Sigmoid colon (tissue), 4 donors: ENCODE results near the gene UGT3A1.

Experiments
- POLR2A ChIP-seq, 2 donors: fragments of 450-650 bp; IDR thresholded peaks; one replicate each; pipeline ENCODE4 v1.6.1; 2016; ENCODE audit warnings: antibody characterized with exemption in 2 of 2, mild to moderate bottlenecking in 2 of 2, moderate library complexity in 2 of 2
- POLR2AphosphoS5 ChIP-seq, 4 donors: sonication (generic); formaldehyde crosslinking; IDR thresholded peaks; one replicate each; pipeline ENCODE4 v1.6.1; 2017; ENCODE audit warnings: antibody characterized with exemption in 4 of 4
- TF ChIP-seq, protein P1 (sequence below), 4 experiments: fragments of 450-650 bp in 3 of 4; fragments of 200-600 bp in 1 of 4; IDR thresholded peaks; one replicate each; pipeline ENCODE4 v1.5.1; 2016 to 2019; ENCODE audit warnings: antibody characterized with exemption in 4 of 4, mild to moderate bottlenecking in 3 of 4, moderate library complexity in 2 of 4

DNA sequence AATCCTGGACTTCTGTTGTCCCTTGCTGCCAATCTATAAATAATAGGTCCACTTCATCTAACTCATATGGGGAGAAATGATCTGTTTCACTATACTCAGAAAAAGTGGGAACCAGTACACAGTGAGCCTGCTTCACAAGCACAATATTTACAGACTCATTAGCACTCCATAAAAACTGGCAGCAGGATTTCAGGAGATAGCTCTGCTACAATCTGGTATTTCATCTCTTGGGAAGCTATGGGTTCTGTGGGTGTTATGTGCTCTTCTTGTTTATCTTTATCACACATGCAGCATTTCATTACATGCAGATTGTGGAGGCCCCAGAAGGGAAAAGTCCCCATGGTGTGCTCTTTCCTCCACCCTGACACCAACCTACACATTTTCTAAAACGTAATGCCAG lies 42.3 kb upstream of the UGT3A1 start:
- TF ChIP-seq, protein P1, sequence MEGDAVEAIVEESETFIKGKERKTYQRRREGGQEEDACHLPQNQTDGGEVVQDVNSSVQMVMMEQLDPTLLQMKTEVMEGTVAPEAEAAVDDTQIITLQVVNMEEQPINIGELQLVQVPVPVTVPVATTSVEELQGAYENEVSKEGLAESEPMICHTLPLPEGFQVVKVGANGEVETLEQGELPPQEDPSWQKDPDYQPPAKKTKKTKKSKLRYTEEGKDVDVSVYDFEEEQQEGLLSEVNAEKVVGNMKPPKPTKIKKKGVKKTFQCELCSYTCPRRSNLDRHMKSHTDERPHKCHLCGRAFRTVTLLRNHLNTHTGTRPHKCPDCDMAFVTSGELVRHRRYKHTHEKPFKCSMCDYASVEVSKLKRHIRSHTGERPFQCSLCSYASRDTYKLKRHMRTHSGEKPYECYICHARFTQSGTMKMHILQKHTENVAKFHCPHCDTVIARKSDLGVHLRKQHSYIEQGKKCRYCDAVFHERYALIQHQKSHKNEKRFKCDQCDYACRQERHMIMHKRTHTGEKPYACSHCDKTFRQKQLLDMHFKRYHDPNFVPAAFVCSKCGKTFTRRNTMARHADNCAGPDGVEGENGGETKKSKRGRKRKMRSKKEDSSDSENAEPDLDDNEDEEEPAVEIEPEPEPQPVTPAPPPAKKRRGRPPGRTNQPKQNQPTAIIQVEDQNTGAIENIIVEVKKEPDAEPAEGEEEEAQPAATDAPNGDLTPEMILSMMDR (IDR thresholded peaks at IDR 0.05): no peak
- TF ChIP-seq POLR2A (IDR thresholded peaks at IDR 0.05) (no peak), POLR2AphosphoS5 (IDR thresholded peaks at IDR 0.05) (no peak)
